ENCODE measurements around the gene EVI5.

DNA sequence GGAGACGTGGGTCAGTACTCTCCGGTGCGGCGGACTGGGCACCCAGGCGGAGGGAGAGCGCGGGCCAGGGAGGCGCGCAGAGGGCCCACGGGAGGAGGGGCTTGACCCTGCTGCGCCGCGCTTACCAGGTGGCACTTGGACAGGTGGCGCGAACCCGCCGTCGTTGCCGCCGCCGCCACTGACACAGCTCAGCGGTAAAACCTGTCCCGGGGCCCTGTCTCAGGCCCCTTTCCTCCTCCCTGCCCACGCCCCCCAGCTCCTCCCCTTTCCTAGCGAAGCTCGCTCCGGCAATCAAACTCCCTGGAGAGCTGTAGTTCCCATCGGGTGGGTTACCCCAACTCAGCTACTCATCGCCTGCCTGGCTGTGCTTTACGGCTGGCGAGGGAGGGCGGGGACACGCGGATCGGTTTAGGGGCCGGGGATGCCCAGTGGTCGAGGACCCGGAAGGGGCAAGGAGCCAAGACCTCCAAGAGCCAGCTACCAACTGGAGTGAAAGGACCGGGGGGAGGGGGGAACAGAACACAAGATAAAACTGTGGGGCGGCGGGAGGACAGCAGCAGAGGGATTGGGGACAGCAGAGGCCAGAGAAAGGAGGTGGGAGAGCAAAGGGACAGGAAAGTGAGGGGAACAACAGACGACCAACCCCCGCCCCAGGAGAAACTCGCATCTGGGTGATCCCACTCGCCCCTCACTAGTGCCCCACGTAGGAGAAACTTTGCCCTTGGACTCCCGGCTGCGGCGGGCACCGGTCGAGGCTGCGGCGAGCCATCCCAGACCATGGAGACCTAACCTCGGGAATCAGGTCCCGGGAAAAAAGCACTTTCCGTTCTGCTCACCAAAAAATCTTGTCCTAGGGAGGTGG, 301.1 kb downstream of the EVI5 start:
- TF ChIP-seq, protein P1, sequence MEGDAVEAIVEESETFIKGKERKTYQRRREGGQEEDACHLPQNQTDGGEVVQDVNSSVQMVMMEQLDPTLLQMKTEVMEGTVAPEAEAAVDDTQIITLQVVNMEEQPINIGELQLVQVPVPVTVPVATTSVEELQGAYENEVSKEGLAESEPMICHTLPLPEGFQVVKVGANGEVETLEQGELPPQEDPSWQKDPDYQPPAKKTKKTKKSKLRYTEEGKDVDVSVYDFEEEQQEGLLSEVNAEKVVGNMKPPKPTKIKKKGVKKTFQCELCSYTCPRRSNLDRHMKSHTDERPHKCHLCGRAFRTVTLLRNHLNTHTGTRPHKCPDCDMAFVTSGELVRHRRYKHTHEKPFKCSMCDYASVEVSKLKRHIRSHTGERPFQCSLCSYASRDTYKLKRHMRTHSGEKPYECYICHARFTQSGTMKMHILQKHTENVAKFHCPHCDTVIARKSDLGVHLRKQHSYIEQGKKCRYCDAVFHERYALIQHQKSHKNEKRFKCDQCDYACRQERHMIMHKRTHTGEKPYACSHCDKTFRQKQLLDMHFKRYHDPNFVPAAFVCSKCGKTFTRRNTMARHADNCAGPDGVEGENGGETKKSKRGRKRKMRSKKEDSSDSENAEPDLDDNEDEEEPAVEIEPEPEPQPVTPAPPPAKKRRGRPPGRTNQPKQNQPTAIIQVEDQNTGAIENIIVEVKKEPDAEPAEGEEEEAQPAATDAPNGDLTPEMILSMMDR (conservative IDR thresholded peaks at IDR 0.05; ENCODE audit: low read depth, low read length) = no peak
- no peak for TF ChIP-seq EZH2 (IDR thresholded peaks at IDR 0.05; ENCODE audit: borderline replicate concordance, low read depth, low read length, poor library complexity, severe bottlenecking)
